KMS-11 (cell line): Measurements from ENCODE around the gene SMC5.

Source experiments
- H2AFZ ChIP-seq: fragments of 200-600 bp; sonication (generic); 2 replicates; pipeline ENCODE4 v1.6.1; 2016; ENCODE audit warnings: antibody characterized with exemption, mixed run types, low read depth
- H3K27ac ChIP-seq: fragments of 200-600 bp; sonication (generic); 2 replicates; pipeline ENCODE4 v1.6.1; 2016; ENCODE audit warnings: mild to moderate bottlenecking, mixed run types
- H3K27me3 ChIP-seq: fragments of 200-600 bp; sonication (generic); 2 replicates; pipeline ENCODE4 v1.6.1; 2017; ENCODE audit warnings: mild to moderate bottlenecking, low read depth, mixed run types, moderate library complexity; ENCODE audit not compliant: insufficient read depth
- H3K36me3 ChIP-seq: fragments of 200-600 bp; sonication (generic); 2 replicates; pipeline ENCODE4 v1.6.1; 2017; ENCODE audit warnings: mild to moderate bottlenecking, mixed run types; ENCODE audit not compliant: insufficient read depth
- H3K4me1 ChIP-seq: fragments of 200-600 bp; sonication (generic); 2 replicates; pipeline ENCODE4 v1.6.1; 2016; ENCODE audit warnings: mild to moderate bottlenecking, low read depth, mixed run types; ENCODE audit not compliant: poor library complexity, severe bottlenecking
- H3K4me2 ChIP-seq: fragments of 200-600 bp; sonication (generic); 2 replicates; pipeline ENCODE4 v1.7.0; 2016; ENCODE audit warnings: mild to moderate bottlenecking, mixed run types
- H3K4me3 ChIP-seq: fragments of 200-600 bp; sonication (generic); IDR thresholded peaks from 2 replicates; pipeline ENCODE4 v1.6.1; 2017; ENCODE audit warnings: low read depth, low read length, mixed read lengths; ENCODE audit not compliant: insufficient read depth
- H3K79me2 ChIP-seq: fragments of 200-600 bp; sonication (generic); 2 replicates; pipeline ENCODE4 v1.6.1; 2016; ENCODE audit warnings: low read depth, mixed run types; ENCODE audit not compliant: insufficient read depth
- H3K9ac ChIP-seq: fragments of 200-600 bp; sonication (generic); 2 replicates; pipeline ENCODE4 v1.6.1; 2016; ENCODE audit warnings: mild to moderate bottlenecking, mixed run types
- H4K20me1 ChIP-seq: fragments of 200-600 bp; sonication (generic); 2 replicates; pipeline ENCODE4 v1.6.1; 2016; ENCODE audit warnings: mild to moderate bottlenecking, mixed run types; ENCODE audit not compliant: insufficient read depth
- CTCF ChIP-seq: fragments of 200-600 bp; sonication (generic); conservative IDR thresholded peaks from 2 replicates; pipeline ENCODE4 v1.6.1; 2017; ENCODE audit warnings: low read depth, mild to moderate bottlenecking, antibody characterized with exemption, low read length, moderate library complexity, mixed read lengths

Gene SMC5

GRCh38 chr9:70283848-70284247, 25.1 kb downstream of the SMC5 start:
- Histone ChIP-seq H3K36me3 (peaks cover 10% of the 10 kb centered on the region; the same call in 1 of the 2 replicates), H3K9ac (no peak overlapping the region), H3K4me1 (no peaks in the 10 kb centered on the region), H3K79me2 (no peaks in the 10 kb centered on the region), H2AFZ (no peak overlapping the region), H3K27ac (no peak overlapping the region), H4K20me1 (no peaks in the 10 kb centered on the region), H3K27me3 (no peaks in the 10 kb centered on the region), H3K4me3 (no peak overlapping the region), H3K4me2 (no peak overlapping the region)
- TF ChIP-seq CTCF = no peak

- no peak for TF ChIP-seq CTCF
- Histone ChIP-seq H2AFZ (no peak overlapping the region), H4K20me1 (no peaks in the 10 kb centered on the region), H3K27ac (no peak overlapping the region), H3K27me3 (no peaks in the 10 kb centered on the region), H3K4me1 (no peaks in the 10 kb centered on the region), H3K36me3 (peaks cover 10% of the 10 kb centered on the region; the same call in 1 of the 2 replicates), H3K79me2 (no peaks in the 10 kb centered on the region), H3K4me3 (no peak overlapping the region), H3K4me2 (no peak overlapping the region), H3K9ac (no peak overlapping the region)
These were observed 26.5 kb downstream of the SMC5 start for GRCh38 chr9:70285246-70285645.

- no peaks in the 10 kb centered on the region for H3K27me3 ChIP-seq
- no peak overlapping the region for H3K4me3 ChIP-seq
- H3K27ac ChIP-seq = no peak overlapping the region
- no peak overlapping the region for H3K9ac ChIP-seq
- no peaks in the 10 kb centered on the region for H4K20me1 ChIP-seq
- H3K36me3 ChIP-seq = peaks cover 9% of the 10 kb centered on the region; the same call in 1 of the 2 replicates
- H2AFZ ChIP-seq = no peak overlapping the region
- no peak for TF ChIP-seq CTCF
- no peaks in the 10 kb centered on the region for H3K4me1 ChIP-seq
- H3K79me2 ChIP-seq = no peaks in the 10 kb centered on the region
- H3K4me2 ChIP-seq = no peak overlapping the region
These were observed 27.3 kb downstream of the SMC5 start for GRCh38 chr9:70285981-70286598.

- TF ChIP-seq CTCF = no peak
- Histone ChIP-seq H3K36me3 (no peaks in the 10 kb centered on the region; the same call in 1 of the 2 replicates), H3K4me2 (no peak overlapping the region), H3K4me3 (no peak overlapping the region), H3K79me2 (no peaks in the 10 kb centered on the region), H4K20me1 (no peaks in the 10 kb centered on the region), H3K9ac (no peak overlapping the region), H3K27me3 (no peaks in the 10 kb centered on the region), H3K4me1 (no peaks in the 10 kb centered on the region), H2AFZ (no peak overlapping the region), H3K27ac (no peak overlapping the region)
These were observed 31.8 kb downstream of the SMC5 start for GRCh38 chr9:70290626-70291025.
